ENCODE results near the gene KLF15.

- no peak for TF ChIP-seq POLR2A (IDR thresholded peaks at IDR 0.05; ENCODE audit: low read length)
- TF ChIP-seq GATA1 (IDR thresholded peaks at IDR 0.05; ENCODE audit: low read depth, low read length), result no peak
Measured at GRCh38 chr3:126293370-126294082, 63.7 kb downstream of the KLF15 start.
